Measurements from ENCODE around the gene TENM3. TPM values are rescaled to one million over a fixed set of nuclear protein-coding genes. Genes with fewer than 3 reads are reported as not detected.

The TENM3 gene
- total and polyA plus RNA-seq, 5 donors from 2014 or later: not detected

DNA sequence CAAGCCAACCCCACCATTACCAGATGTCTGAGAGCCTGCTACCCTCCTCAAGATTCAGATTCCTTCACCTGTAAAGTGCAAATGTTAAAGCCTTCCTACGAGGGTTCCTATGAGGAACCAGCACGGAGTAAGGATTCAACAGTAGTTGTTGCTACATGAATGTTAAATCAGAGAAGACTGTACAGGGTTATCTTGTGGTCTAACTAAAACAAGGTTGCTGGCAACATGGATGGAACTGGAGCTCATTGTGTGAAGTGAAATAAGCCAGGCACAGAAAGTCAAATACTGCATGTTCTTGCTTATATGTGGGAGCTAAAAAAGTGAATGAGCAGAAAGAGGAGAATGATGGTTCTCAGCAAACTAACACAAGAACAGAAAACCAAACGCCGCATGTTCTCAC is 435.4 kb downstream of the TENM3 start:
- Histone ChIP-seq H3K27ac (ENCODE audit: insufficient read depth, low read length, poor library complexity, severe bottlenecking) (no peak overlapping the region), H3K4me3 (ENCODE audit: low read depth, low read length) (no peak overlapping the region), H3K27me3 (ENCODE audit: control insufficient read depth, insufficient read depth, low read length) (no peaks in the 10 kb centered on the region), H3K4me1 (ENCODE audit: control insufficient read depth, insufficient read depth, low read length, poor library complexity, severe bottlenecking) (no peaks in the 10 kb centered on the region), H3K36me3 (ENCODE audit: control insufficient read depth, insufficient read depth, low read length) (no peaks in the 10 kb centered on the region), H3K9me3 (ENCODE audit: control insufficient read depth in 2 of 2, low read length in 2 of 2) (no peaks in the 10 kb centered on the region)
- no peak for DNase-seq
- peaks cover 0 to 4% (median 0%) of the 10 kb centered on the region in 4 donors for H3K4me1 Mint-ChIP-seq
- no peaks in the 10 kb centered on the region for H3K36me3 Mint-ChIP-seq
- H3K27me3 Mint-ChIP-seq: no peaks in the 10 kb centered on the region
- ATAC-seq (ENCODE audit: low read depth in 2 of 2): no peak
- H3K27ac Mint-ChIP-seq: no peak overlapping the region
- no peaks in the 10 kb centered on the region for H3K9me3 Mint-ChIP-seq
- H3K4me3 Mint-ChIP-seq: no peak overlapping the region

DNA sequence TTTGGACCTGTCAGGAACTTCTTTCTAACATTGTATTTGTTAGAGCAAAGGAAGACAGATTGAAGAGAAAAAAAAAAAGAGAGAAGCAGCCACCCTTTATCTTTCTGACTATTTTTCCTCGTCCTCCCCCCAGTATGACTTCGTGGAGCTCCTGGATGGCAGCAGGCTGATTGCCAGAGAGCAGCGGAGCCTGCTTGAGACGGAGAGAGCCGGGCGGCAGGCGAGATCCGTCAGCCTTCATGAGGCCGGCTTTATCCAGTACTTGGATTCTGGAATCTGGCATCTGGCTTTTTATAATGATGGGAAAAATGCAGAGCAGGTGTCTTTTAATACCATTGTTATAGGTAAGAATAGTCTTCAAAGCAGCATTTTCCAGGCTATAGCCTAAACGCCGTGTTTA is 436.3 kb downstream of the TENM3 start:
- Histone ChIP-seq H3K36me3 (ENCODE audit: control insufficient read depth, insufficient read depth, low read length) (no peaks in the 10 kb centered on the region), H3K9me3 (ENCODE audit: control insufficient read depth in 2 of 2, low read length in 2 of 2) (no peaks in the 10 kb centered on the region), H3K27ac (ENCODE audit: insufficient read depth, low read length, poor library complexity, severe bottlenecking) (no peak overlapping the region), H3K4me1 (ENCODE audit: control insufficient read depth, insufficient read depth, low read length, poor library complexity, severe bottlenecking) (no peaks in the 10 kb centered on the region), H3K4me3 (ENCODE audit: low read depth, low read length) (no peak overlapping the region), H3K27me3 (ENCODE audit: control insufficient read depth, insufficient read depth, low read length) (no peaks in the 10 kb centered on the region)
- no peak for ATAC-seq (ENCODE audit: low read depth in 2 of 2)
- no peak for DNase-seq
- H3K27me3 Mint-ChIP-seq: no peaks in the 10 kb centered on the region
- no peaks in the 10 kb centered on the region for H3K9me3 Mint-ChIP-seq
- no peaks in the 10 kb centered on the region for H3K36me3 Mint-ChIP-seq
- no peak overlapping the region for H3K4me3 Mint-ChIP-seq
- no peak overlapping the region for H3K27ac Mint-ChIP-seq
- H3K4me1 Mint-ChIP-seq: peaks cover 0 to 4% (median 0%) of the 10 kb centered on the region in 4 donors

DNA sequence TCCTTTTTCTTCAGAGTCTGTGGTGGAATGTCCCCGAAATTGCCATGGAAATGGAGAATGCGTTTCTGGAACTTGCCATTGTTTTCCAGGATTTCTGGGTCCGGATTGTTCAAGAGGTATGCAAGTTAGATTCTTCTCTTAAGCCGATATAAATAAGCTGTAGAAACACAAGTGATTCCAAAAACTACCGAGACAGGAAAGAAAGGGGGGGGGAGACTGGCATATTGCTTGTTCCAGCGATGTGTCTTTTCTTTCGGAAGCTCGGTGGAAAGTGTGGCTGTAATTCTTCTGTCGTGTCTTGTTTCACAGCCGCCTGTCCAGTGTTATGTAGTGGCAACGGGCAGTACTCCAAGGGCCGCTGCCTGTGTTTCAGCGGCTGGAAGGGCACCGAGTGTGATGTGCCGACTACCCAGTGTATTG is 437.0 kb downstream of the TENM3 start:
- Histone ChIP-seq H3K9me3 (ENCODE audit: control insufficient read depth in 2 of 2, low read length in 2 of 2) (no peaks in the 10 kb centered on the region), H3K27me3 (ENCODE audit: control insufficient read depth, insufficient read depth, low read length) (no peaks in the 10 kb centered on the region), H3K36me3 (ENCODE audit: control insufficient read depth, insufficient read depth, low read length) (no peaks in the 10 kb centered on the region), H3K4me3 (ENCODE audit: low read depth, low read length) (no peak overlapping the region), H3K27ac (ENCODE audit: insufficient read depth, low read length, poor library complexity, severe bottlenecking) (no peak overlapping the region), H3K4me1 (ENCODE audit: control insufficient read depth, insufficient read depth, low read length, poor library complexity, severe bottlenecking) (no peaks in the 10 kb centered on the region)
- DNase-seq (no peak), ATAC-seq (ENCODE audit: low read depth in 2 of 2) (no peak)
- no peak overlapping the region for H3K27ac Mint-ChIP-seq
- H3K4me3 Mint-ChIP-seq: no peak overlapping the region
- H3K9me3 Mint-ChIP-seq: no peaks in the 10 kb centered on the region
- H3K36me3 Mint-ChIP-seq: no peaks in the 10 kb centered on the region
- H3K27me3 Mint-ChIP-seq: no peaks in the 10 kb centered on the region
- H3K4me1 Mint-ChIP-seq: peaks cover 0 to 4% (median 0%) of the 10 kb centered on the region in 4 donors

DNA sequence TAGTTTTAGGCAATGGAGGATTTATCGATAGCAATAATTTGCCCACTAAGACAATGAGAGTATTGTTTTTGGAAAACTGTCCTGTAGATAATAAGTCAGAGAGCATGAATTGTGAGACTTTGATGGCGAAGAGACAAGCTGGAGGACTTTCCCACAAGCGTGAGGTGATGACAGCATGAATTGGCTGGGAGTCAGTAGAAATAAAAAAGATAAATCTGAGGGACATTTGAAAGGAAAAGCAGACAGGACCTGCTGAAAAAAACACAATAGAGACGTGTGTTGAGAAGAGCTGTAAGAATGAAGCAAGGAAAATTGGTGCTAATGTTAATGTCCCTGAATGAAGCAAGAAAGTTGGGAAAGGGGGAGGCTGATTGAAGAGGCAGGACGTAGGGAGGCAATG is 440.5 kb downstream of the TENM3 start:
- H3K4me1 ChIP-seq (ENCODE audit: control insufficient read depth, insufficient read depth, low read length, poor library complexity, severe bottlenecking): no peaks in the 10 kb centered on the region
- H3K36me3 Mint-ChIP-seq: no peaks in the 10 kb centered on the region
- no peaks in the 10 kb centered on the region for H3K9me3 ChIP-seq (ENCODE audit: control insufficient read depth in 2 of 2, low read length in 2 of 2)
- peaks cover 0 to 4% (median 0%) of the 10 kb centered on the region in 4 donors for H3K4me1 Mint-ChIP-seq
- H3K27ac Mint-ChIP-seq: no peak overlapping the region
- no peaks in the 10 kb centered on the region for H3K36me3 ChIP-seq (ENCODE audit: control insufficient read depth, insufficient read depth, low read length)
- DNase-seq (no peak), ATAC-seq (ENCODE audit: low read depth in 2 of 2) (no peak)
- peaks cover 0 to 3% (median 0%) of the 10 kb centered on the region in 7 donors for H3K9me3 Mint-ChIP-seq
- H3K4me3 ChIP-seq (ENCODE audit: low read depth, low read length): no peak overlapping the region
- H3K27me3 Mint-ChIP-seq: no peaks in the 10 kb centered on the region
- H3K4me3 Mint-ChIP-seq: no peak overlapping the region
- H3K27ac ChIP-seq (ENCODE audit: insufficient read depth, low read length, poor library complexity, severe bottlenecking): no peak overlapping the region
- no peaks in the 10 kb centered on the region for H3K27me3 ChIP-seq (ENCODE audit: control insufficient read depth, insufficient read depth, low read length)

DNA sequence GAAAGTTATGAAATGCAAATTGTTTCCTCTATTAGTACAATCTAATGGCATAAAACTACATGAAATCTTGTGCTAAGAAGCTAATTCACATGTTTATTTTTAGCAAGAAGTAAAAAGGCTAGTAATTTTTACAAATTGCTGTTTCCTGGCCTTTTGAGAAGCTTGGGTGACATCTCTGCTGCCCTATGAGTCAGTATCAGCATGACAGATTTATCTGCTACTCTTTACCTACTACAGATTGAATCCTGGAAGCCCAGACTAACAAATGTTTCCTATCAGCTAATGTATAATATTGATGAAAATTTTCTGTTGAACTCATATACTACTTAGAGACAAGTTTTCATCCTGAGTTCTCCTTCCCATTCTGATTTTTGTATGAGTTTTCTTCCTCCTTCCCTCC is 441.6 kb downstream of the TENM3 start:
- peaks cover 0 to 4% (median 0%) of the 10 kb centered on the region in 4 donors for H3K4me1 Mint-ChIP-seq

DNA sequence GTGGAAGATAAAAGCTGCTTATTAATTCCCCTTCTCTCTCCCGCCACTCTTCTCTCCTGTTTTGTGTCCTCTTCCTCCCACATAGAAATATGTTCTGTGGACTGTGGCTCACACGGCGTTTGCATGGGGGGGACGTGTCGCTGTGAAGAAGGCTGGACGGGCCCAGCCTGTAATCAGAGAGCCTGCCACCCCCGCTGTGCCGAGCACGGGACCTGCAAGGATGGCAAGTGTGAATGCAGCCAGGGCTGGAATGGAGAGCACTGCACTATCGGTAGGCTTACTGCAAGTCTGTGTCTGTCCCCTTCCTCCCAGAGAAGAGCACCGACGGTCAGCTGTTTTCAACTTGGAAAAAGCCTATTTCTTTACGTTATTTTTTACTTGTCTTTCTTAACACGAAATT is 444.9 kb downstream of the TENM3 start:
- ATAC-seq (ENCODE audit: low read depth in 2 of 2) (no peak), DNase-seq (no peak)
- H3K4me1 Mint-ChIP-seq: peaks cover 0 to 4% (median 0%) of the 10 kb centered on the region in 4 donors
- H3K9me3 Mint-ChIP-seq: peaks cover 0 to 3% (median 0%) of the 10 kb centered on the region in 7 donors
- H3K36me3 ChIP-seq (ENCODE audit: control insufficient read depth, insufficient read depth, low read length): no peaks in the 10 kb centered on the region
- H3K27me3 Mint-ChIP-seq: no peaks in the 10 kb centered on the region
- H3K4me1 ChIP-seq (ENCODE audit: control insufficient read depth, insufficient read depth, low read length, poor library complexity, severe bottlenecking): no peaks in the 10 kb centered on the region
- no peak overlapping the region for H3K27ac Mint-ChIP-seq
- no peak overlapping the region for H3K27ac ChIP-seq (ENCODE audit: insufficient read depth, low read length, poor library complexity, severe bottlenecking)
- H3K9me3 ChIP-seq (ENCODE audit: control insufficient read depth in 2 of 2, low read length in 2 of 2): no peaks in the 10 kb centered on the region
- no peaks in the 10 kb centered on the region for H3K27me3 ChIP-seq (ENCODE audit: control insufficient read depth, insufficient read depth, low read length)
- no peaks in the 10 kb centered on the region for H3K36me3 Mint-ChIP-seq
- no peak overlapping the region for H3K4me3 ChIP-seq (ENCODE audit: low read depth, low read length)
- no peak overlapping the region for H3K4me3 Mint-ChIP-seq

More for the DNA sequence above, 441.6 kb downstream of the TENM3 start:
- DNase-seq (no peak), ATAC-seq (ENCODE audit: low read depth in 2 of 2) (no peak)
- Mint-ChIP-seq H3K36me3 (no peaks in the 10 kb centered on the region), H3K27me3 (no peaks in the 10 kb centered on the region), H3K27ac (no peak overlapping the region), H3K4me3 (no peak overlapping the region), H3K9me3 (peaks cover 0 to 3% (median 0%) of the 10 kb centered on the region in 7 donors)
- Histone ChIP-seq H3K9me3 (ENCODE audit: control insufficient read depth in 2 of 2, low read length in 2 of 2) (no peaks in the 10 kb centered on the region), H3K27ac (ENCODE audit: insufficient read depth, low read length, poor library complexity, severe bottlenecking) (no peak overlapping the region), H3K27me3 (ENCODE audit: control insufficient read depth, insufficient read depth, low read length) (no peaks in the 10 kb centered on the region), H3K36me3 (ENCODE audit: control insufficient read depth, insufficient read depth, low read length) (no peaks in the 10 kb centered on the region), H3K4me3 (ENCODE audit: low read depth, low read length) (no peak overlapping the region), H3K4me1 (ENCODE audit: control insufficient read depth, insufficient read depth, low read length, poor library complexity, severe bottlenecking) (no peaks in the 10 kb centered on the region)

DNA sequence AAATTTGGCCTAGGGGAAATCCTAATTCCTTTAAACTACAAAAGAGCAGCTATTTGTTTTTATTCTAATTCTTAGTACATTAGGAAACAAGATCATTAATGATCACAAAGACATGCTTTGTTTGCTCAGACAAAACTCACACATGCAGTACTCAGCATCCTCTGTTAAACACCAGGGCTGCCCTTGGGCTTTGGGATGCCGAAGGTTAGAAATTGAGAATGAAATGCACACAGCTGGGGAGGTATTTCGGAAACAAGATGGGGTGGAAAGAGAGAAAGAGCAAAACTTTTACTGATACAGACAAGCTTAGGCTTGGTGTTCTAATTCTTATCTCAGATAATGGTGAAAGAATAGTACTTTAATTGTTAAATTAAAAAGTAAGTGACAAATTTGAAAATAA is 451.3 kb downstream of the TENM3 start:
- no peak overlapping the region for H3K27ac ChIP-seq (ENCODE audit: insufficient read depth, low read length, poor library complexity, severe bottlenecking)
- H3K27ac Mint-ChIP-seq: no peak overlapping the region
- no peaks in the 10 kb centered on the region for H3K9me3 ChIP-seq (ENCODE audit: control insufficient read depth in 2 of 2, low read length in 2 of 2)
- H3K4me3 ChIP-seq (ENCODE audit: low read depth, low read length): no peak overlapping the region
- H3K27me3 Mint-ChIP-seq: no peaks in the 10 kb centered on the region
- no peaks in the 10 kb centered on the region for H3K9me3 Mint-ChIP-seq
- DNase-seq (no peak), ATAC-seq (ENCODE audit: low read depth in 2 of 2) (no peak)
- no peaks in the 10 kb centered on the region for H3K27me3 ChIP-seq (ENCODE audit: control insufficient read depth, insufficient read depth, low read length)
- no peaks in the 10 kb centered on the region for H3K4me1 Mint-ChIP-seq
- no peaks in the 10 kb centered on the region for H3K36me3 Mint-ChIP-seq
- H3K36me3 ChIP-seq (ENCODE audit: control insufficient read depth, insufficient read depth, low read length): no peaks in the 10 kb centered on the region
- H3K4me3 Mint-ChIP-seq: no peak overlapping the region
- no peaks in the 10 kb centered on the region for H3K4me1 ChIP-seq (ENCODE audit: control insufficient read depth, insufficient read depth, low read length, poor library complexity, severe bottlenecking)

DNA sequence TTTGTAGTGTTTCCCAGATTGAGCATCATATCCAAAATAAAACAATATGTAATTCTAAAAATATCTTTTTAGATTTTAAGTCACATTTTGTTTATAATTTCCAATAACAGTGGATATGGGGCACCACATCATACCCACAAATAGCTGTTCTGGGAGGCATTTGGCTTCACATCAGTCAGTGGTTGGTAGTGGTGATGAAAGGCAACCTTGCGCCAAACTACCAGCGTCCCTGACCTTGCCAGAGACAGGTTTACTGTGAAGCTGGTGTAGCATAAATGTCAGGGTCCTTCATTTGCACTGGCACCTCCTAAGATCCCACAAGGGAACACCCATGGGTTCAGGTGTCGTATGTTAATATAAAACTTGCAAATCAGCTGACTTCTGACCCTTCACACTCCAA is 451.8 kb downstream of the TENM3 start:
- ATAC-seq (ENCODE audit: low read depth in 2 of 2) (no peak), DNase-seq (no peak)
- Mint-ChIP-seq H3K9me3 (no peaks in the 10 kb centered on the region), H3K4me1 (no peaks in the 10 kb centered on the region), H3K27ac (no peak overlapping the region), H3K4me3 (no peak overlapping the region), H3K36me3 (no peaks in the 10 kb centered on the region), H3K27me3 (no peaks in the 10 kb centered on the region)
- no peaks in the 10 kb centered on the region for H3K9me3 ChIP-seq (ENCODE audit: control insufficient read depth in 2 of 2, low read length in 2 of 2)
- H3K4me3 ChIP-seq (ENCODE audit: low read depth, low read length): no peak overlapping the region
- H3K27me3 ChIP-seq (ENCODE audit: control insufficient read depth, insufficient read depth, low read length): no peaks in the 10 kb centered on the region
- no peaks in the 10 kb centered on the region for H3K36me3 ChIP-seq (ENCODE audit: control insufficient read depth, insufficient read depth, low read length)
- no peak overlapping the region for H3K27ac ChIP-seq (ENCODE audit: insufficient read depth, low read length, poor library complexity, severe bottlenecking)
- H3K4me1 ChIP-seq (ENCODE audit: control insufficient read depth, insufficient read depth, low read length, poor library complexity, severe bottlenecking): no peaks in the 10 kb centered on the region
